Gastrocnemius medialis (tissue), 4 donors: ENCODE measurements around the gene LYST. TPM values are rescaled to one million over a fixed set of nuclear protein-coding genes. Genes with fewer than 3 reads are reported as not detected.

Source experiments
- ATAC-seq, 2 donors: fragments of 150-250 bp; one replicate each; pipeline ENCODE4 v1.9.1; 2016
- DNase-seq, 2 donors: peaks; one replicate each; pipeline ENCODE4 v3.0.0-alpha.2; 2019
- H3K27ac ChIP-seq, 4 donors: fragments of 200-600 bp; sonication (generic); 1 replicate in 1 of 4; 2 replicates in 3 of 4; pipeline ENCODE4 v1.5.1; 2016 to 2018; ENCODE audit warnings: mild to moderate bottlenecking in 2 of 4, moderate library complexity in 1 of 4
- H3K27me3 ChIP-seq, 3 donors: fragments of 200-600 bp; sonication (generic) in 2 of 3; 1 replicate in 1 of 3; 2 replicates in 2 of 3; pipeline versions ENCODE4 v1.5.1 to v1.6.0; 2016 to 2019; ENCODE audit warnings: mild to moderate bottlenecking in 1 of 3, moderate library complexity in 1 of 3
- H3K36me3 ChIP-seq, 2 donors: fragments of 200-600 bp; sonication (generic) in 1 of 2; one replicate each; pipeline ENCODE4 v1.5.1; 2017 to 2018
- H3K4me1 ChIP-seq, 2 donors: fragments of 200-600 bp; sonication (generic) in 1 of 2; one replicate each; pipeline ENCODE4 v1.5.1; 2016 to 2017; ENCODE audit warnings: mild to moderate bottlenecking in 2 of 2
- H3K4me3 ChIP-seq, 4 donors: fragments of 200-600 bp; sonication (generic) in 3 of 4; 1 replicate in 1 of 4; 2 replicates in 3 of 4; pipeline ENCODE4 v1.5.1; 2016 to 2019; ENCODE audit warnings: mild to moderate bottlenecking in 2 of 4
- H3K9me3 ChIP-seq, 3 donors: fragments of 200-600 bp; sonication (generic) in 2 of 3; 1 replicate in 1 of 3; 2 replicates in 2 of 3; pipeline ENCODE4 v1.5.1; 2016 to 2019
- POLR2A ChIP-seq, 2 donors: fragments of 450-650 bp; IDR thresholded peaks; one replicate each; pipeline ENCODE4 v1.6.1; 2017; ENCODE audit warnings: antibody characterized with exemption in 2 of 2, mild to moderate bottlenecking in 2 of 2, moderate library complexity in 2 of 2
- in situ Hi-C, 4 donors: fragments of 200-750 bp; cut with MboI; loops; one replicate each; pipeline versions ENCODE4 v1.15.0 to v1.8.0; 2017; ENCODE audit warnings: low sequenced_read_pairs in 4 of 4
- intact Hi-C: fragments of 100-400 bp; cut with DNase I; formaldehyde crosslinking; loops from one replicate; pipeline ENCODE4 v1.15.1; 2023; ENCODE audit warnings: low total_unique reads
- total RNA-seq, 4 donors: library from RNA; depleted of rRNA; stranded (reverse); fragments of >200 nt; gene quantifications; one replicate each; pipeline versions ENCODE4 v1.1.0 to v1.2.3, GENCODE V29; 2016
- TF ChIP-seq, protein P1 (sequence below), 5 experiments: fragments of 450-650 bp in 3 of 5; fragments of 200-600 bp in 2 of 5; sonication (generic) in 2 of 5; IDR thresholded peaks in 4 of 5; conservative IDR thresholded peaks in 1 of 5; 1 replicate in 4 of 5; 2 replicates in 1 of 5; pipeline ENCODE4 v1.5.1; 2016 to 2019; ENCODE audit warnings: antibody characterized with exemption in 5 of 5, mild to moderate bottlenecking in 3 of 5, moderate library complexity in 3 of 5

LYST gene
- total RNA-seq, 4 donors from 2014 or later = 6.6 to 21.9 (median 10.7) TPM

DNA sequence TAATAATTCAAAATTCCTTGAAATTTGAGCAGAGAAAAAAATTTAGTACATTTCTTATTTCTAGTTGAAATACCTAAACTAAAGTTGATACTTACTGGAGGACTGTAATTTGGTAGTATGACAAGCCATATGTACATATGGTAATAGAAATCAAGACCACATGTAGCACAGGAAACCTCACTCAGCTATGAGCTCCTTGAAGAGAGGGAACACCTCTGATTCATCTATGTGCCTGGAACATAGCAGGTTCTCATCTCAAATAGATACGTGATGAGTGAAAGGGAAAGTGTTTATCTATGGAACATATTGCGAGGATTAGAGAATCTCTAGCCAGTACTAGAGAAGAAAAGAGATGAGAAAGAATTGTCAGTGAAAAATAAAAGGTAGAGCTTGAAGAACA, 169.2 kb downstream of the LYST start:
- Histone ChIP-seq H3K4me3 (no peak overlapping the region), H3K9me3 (no peaks in the 10 kb centered on the region), H3K27me3 (no peaks in the 10 kb centered on the region), H3K27ac (no peak overlapping the region), H3K4me1 (no peaks in the 10 kb centered on the region), H3K36me3 (peaks cover 0 to 65% of the 10 kb centered on the region in 2 donors)
- no peak for TF ChIP-seq POLR2A (IDR thresholded peaks at IDR 0.05)
- TF ChIP-seq, protein P1, sequence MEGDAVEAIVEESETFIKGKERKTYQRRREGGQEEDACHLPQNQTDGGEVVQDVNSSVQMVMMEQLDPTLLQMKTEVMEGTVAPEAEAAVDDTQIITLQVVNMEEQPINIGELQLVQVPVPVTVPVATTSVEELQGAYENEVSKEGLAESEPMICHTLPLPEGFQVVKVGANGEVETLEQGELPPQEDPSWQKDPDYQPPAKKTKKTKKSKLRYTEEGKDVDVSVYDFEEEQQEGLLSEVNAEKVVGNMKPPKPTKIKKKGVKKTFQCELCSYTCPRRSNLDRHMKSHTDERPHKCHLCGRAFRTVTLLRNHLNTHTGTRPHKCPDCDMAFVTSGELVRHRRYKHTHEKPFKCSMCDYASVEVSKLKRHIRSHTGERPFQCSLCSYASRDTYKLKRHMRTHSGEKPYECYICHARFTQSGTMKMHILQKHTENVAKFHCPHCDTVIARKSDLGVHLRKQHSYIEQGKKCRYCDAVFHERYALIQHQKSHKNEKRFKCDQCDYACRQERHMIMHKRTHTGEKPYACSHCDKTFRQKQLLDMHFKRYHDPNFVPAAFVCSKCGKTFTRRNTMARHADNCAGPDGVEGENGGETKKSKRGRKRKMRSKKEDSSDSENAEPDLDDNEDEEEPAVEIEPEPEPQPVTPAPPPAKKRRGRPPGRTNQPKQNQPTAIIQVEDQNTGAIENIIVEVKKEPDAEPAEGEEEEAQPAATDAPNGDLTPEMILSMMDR (IDR thresholded peaks at IDR 0.05 in 4 of 5, conservative IDR thresholded peaks at IDR 0.05 in 1 of 5) = no peak
- in situ Hi-C loops (no loop called here), intact Hi-C loops (no loop called here)
- DNase-seq (no peak), ATAC-seq (no peak)

GRCh38 chr1:235689356-235689755, 177.3 kb downstream of the LYST start:
- TF ChIP-seq, protein P1 (IDR thresholded peaks at IDR 0.05 in 4 of 5, conservative IDR thresholded peaks at IDR 0.05 in 1 of 5) = no peak
- TF ChIP-seq POLR2A (IDR thresholded peaks at IDR 0.05) = no peak
- no peaks in the 10 kb centered on the region for H3K9me3 ChIP-seq
- in situ Hi-C loops (no loop called here), intact Hi-C loops (no loop called here)
- no peak overlapping the region for H3K4me3 ChIP-seq
- DNase-seq = no peak
- ATAC-seq = no peak
- no peak overlapping the region for H3K27ac ChIP-seq
- no peaks in the 10 kb centered on the region for H3K27me3 ChIP-seq
- H3K36me3 ChIP-seq = peaks cover 0 to 35% of the 10 kb centered on the region in 2 donors
- no peaks in the 10 kb centered on the region for H3K4me1 ChIP-seq

DNA sequence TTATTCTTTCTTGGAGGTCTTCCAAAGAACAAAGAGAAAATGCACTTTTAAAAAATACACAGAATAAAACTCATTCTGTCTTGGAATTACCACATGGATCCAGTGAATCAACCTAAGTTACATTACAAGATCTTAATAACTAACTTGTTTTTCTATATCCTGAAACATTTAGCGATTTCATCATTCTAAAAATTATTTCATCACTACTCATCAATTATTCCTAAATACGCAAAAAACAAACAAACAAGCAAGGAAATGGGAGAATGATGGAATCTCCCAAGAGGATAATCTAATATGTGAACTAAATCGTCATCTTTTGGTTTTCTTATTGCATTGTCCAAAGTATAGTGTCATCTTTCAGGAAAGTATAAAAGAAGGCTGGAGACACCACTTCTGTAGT, 178.6 kb downstream of the LYST start:
- ATAC-seq (no peak), DNase-seq (no peak)
- intact Hi-C loops = no loop called here
- peaks cover 0 to 28% of the 10 kb centered on the region in 2 donors for H3K36me3 ChIP-seq
- H3K9me3 ChIP-seq = no peaks in the 10 kb centered on the region
- H3K4me3 ChIP-seq = no peak overlapping the region
- H3K4me1 ChIP-seq = no peaks in the 10 kb centered on the region
- no peaks in the 10 kb centered on the region for H3K27me3 ChIP-seq
- in situ Hi-C loops = no loop called here
- H3K27ac ChIP-seq = no peak overlapping the region
- no peak for TF ChIP-seq POLR2A (IDR thresholded peaks at IDR 0.05)
- TF ChIP-seq, protein P1 (IDR thresholded peaks at IDR 0.05 in 4 of 5, conservative IDR thresholded peaks at IDR 0.05 in 1 of 5) = no peak

DNA sequence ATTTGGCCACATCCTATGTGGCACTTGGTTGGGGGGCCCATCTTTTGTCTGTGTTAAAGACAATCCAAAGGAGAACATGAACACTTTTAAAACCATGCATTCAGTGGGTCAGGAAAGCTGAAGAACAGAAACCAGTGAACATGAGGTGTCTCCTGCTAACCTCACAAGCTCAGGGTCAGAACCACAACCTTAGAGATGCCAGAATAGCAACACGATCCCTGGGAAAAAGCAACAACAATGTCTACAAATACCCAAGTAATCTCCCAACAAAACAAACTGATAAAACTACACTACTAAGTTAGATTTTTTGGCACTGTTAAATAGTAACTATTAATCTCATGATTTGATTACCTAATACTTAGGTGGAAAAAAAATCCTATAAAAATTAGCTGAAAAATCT, 183.1 kb downstream of the LYST start:
- Histone ChIP-seq H3K27ac (no peak overlapping the region), H3K36me3 (peaks cover 0 to 11% of the 10 kb centered on the region in 2 donors), H3K4me3 (no peak overlapping the region), H3K27me3 (no peaks in the 10 kb centered on the region), H3K9me3 (no peaks in the 10 kb centered on the region), H3K4me1 (no peaks in the 10 kb centered on the region)
- ATAC-seq (no peak), DNase-seq (no peak)
- TF ChIP-seq, protein P1 (IDR thresholded peaks at IDR 0.05 in 4 of 5, conservative IDR thresholded peaks at IDR 0.05 in 1 of 5) = no peak
- no peak for TF ChIP-seq POLR2A (IDR thresholded peaks at IDR 0.05)
- intact Hi-C loops (no loop called here), in situ Hi-C loops (no loop called here)

DNA sequence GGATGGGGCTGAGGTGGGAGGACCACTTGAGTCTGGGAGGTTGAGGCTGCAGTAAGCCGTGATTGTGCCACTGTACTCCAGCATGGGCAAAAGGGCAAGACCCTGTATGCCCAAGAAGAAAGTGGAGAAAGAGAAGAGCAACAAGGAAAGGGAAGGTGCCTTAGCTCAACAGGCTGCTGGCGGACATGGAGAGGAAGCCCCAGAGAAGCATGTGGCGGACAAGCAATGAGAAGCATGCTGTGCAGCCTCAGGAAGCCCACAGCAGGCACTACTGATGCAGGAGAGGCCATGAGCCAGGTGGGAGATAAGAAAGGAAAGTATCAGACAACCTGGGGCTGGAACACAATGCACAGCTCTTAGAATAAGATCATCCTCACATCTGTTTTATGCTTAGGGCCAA, 184.5 kb downstream of the LYST start:
- DNase-seq (no peak), ATAC-seq (no peak)
- no peaks in the 10 kb centered on the region for H3K27me3 ChIP-seq
- in situ Hi-C loops = no loop called here
- no peak overlapping the region for H3K27ac ChIP-seq
- no peak overlapping the region for H3K4me3 ChIP-seq
- peaks cover 0 to 13% of the 10 kb centered on the region in 2 donors for H3K36me3 ChIP-seq
- H3K9me3 ChIP-seq = no peaks in the 10 kb centered on the region
- H3K4me1 ChIP-seq = no peaks in the 10 kb centered on the region
- intact Hi-C loops = no loop called here
- TF ChIP-seq, protein P1 (IDR thresholded peaks at IDR 0.05 in 4 of 5, conservative IDR thresholded peaks at IDR 0.05 in 1 of 5) = no peak
- no peak for TF ChIP-seq POLR2A (IDR thresholded peaks at IDR 0.05)
